Kasumi-1 (cell line): ENCODE results near the gene MARCHF3.

ENCODE experiments used
- DNase-seq, 2 experiments: peaks; one replicate each; lab custom pipeline; 2025; lab: John Stamatoyannopoulos, UW

MARCHF3 gene

DNA sequence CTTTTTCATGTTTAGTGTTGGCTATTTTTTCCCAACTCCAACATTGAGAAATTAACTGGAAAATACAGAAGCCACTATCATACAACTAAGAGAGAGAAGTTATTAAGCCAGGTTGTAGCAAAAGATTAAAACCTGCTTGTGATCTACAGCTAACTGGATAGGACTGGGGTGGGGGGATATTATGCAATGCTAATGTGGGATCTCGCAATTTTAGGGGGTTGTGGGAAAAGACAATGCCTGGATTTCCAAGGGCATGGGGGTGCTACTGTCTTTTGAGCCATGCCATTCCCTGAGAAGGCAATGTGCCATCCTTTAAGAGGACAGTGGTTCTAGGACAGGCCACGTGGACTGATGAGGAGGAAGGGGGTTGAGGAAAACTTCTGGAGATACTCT lies 46.5 kb downstream of the MARCHF3 start:
- no peak for DNase-seq

DNA sequence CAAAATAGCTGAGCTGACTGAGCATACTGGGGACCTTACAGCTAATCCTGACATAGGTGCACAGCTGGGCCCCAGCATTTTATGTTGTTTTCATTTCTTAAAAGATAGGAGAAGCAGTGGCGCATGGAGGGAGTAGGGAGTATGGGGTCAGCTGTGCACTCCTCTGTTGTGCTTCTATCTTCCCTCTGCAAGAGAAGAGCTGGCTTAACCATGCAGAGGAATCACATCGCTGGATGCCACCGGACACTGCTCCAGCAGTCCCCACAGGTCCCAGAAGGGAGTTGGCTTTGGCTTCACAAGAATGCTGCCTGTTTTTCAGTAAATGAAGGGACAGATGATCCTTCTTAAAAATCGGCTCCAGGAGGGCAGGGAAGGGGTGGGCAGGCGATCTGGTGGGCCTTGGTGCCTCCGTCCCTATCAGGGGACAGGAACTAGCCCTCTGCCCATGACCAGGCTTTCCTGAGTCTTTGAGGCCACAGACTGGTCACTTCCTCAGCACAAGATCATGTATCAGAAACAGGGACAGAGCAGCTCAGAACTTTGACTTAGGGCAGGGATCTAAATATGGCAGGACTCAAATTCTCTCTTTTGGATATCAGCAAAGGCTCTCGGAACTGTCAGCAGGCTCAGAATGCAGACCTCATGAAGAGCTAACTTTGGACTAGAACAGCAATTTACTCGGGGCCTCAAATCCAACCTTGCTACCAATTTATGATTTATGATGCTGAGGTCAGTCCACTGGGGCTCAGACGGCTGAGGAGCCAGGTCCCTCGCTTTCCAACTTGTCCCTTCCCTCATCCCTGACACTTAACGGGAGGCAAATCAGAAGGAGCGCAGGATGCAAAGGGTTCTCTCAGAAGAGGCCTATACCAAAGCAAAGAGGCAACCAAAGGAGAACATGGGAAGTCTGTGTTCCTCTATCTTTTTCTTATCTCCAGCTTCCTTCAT lies 47.2 kb downstream of the MARCHF3 start:
- DNase-seq, result no peak

DNA sequence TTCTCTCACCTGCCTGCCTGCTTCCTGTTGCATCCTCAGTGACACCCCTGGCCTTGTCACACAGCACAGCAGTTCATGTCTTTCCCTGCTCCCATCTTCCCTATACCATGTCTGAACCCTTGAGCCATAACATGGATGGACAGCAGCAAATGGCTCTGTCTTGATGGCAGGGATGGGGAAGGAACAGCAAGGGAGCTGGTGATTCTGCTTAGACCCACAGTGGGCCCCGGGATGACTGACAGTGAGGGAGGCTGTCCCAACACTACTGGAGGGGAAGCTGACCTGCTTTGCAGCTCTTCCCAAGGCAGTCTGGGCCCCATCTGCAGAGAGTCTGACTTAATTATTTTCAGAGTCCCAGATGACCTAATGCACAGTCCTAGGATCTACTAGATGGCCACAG lies 48.2 kb downstream of the MARCHF3 start:
- DNase-seq, result no peak

DNA sequence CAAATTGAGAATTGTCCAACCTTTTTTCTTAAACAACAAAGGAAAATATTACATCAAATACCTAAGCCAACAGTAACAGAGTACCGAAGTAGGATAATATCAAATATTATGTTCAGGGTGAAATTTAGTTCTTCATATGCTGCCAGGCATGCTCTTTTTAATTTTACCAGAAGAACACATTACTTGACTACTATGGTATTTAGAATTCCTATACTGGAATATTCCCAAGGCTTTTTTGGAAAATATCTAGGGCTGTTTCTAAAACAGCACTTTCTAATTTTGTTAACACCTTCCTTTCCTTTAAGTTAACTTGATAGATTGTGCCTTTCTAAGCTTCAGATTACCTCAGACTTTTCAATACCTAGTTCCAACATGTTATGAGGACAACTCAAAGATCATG lies 48.7 kb downstream of the MARCHF3 start:
- DNase-seq, result no peak

DNA sequence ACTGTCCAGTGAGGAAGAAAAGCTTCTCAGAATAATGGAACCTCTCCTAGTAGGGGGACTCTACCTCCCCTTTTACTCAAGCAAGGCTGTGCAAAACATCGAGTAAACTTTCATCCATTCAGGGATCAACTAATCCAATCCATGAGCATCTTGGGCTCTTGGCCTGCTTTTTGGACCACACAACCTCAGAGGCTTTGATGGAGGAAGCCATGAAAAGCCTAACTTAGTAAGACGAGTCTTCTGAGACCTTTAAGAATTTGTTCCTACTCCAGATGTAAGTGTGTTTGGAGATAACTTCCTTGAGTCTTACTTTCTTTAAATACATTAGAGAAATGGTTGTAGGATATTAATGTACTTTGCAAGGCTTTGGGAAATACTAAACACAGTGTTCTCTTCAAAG lies 49.1 kb downstream of the MARCHF3 start:
- DNase-seq, result no peak

DNA sequence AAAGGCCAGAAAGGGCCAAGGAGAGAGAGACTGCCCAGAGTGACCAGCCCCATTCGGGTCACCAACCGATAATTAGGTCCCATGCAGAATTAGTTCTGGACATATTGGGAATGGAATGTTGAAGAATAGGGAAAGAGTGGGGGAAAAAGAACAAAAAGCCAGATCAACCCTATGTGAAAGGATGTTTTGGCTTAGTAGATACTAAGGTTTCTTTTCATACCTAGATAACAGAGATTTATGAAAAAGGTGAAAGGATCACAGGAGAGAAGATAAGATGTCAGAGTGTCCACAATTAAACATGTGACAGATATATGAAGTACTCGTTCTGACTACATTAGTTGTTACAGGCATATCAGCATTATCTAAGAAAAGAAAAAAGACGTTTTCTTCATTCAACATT lies 52.1 kb downstream of the MARCHF3 start:
- no peak for DNase-seq

DNA sequence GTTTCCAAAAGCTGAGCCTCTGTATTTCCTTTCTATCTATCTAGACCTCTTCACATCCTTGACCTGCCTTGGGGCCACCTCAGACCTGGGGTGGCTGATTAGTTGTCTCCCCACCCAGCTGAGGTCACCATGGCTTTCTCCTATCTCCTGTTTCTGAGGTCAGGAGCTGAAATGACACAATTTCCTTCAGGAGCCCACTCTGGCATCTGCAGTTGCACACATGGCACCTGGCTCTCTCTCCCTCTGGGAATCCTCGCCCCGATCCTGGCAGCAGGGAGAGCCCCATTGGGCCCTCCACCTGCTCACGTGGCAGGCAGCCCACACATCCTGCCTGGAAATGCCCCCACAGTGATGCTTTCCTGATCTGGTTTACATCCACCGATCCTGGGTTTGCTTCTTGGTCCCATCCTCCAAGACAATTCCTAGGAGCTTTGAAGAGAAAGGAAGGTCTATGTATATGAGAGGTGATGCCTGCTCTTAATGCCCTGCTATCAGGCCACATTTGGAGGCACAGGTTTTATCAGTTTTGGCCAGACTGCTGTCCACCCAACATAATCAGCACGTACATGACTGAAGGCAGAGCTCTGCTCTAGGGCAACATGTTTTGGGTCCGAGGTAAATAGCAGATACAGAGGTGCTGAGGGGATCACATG lies 53.7 kb downstream of the MARCHF3 start:
- no peak for DNase-seq

DNA sequence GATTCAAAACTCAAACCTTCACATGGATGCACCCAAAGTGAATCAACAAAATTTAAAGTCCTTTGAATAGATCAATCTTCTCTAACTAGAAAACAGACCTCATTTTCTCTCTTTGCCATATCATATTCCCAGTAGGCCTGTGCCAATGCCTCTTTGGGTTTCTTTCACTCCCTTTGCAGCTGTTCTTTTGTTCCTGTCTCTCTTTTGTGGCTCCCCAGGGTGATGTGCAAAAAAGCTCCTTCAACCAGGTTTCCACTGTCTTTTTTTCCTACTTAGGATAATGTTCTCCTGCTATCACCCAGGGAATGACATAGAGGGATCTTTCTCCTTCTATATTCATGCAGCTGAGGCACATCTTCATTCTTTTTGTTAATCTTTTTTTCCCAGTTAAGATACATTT lies 54.6 kb downstream of the MARCHF3 start:
- DNase-seq, result no peak

DNA sequence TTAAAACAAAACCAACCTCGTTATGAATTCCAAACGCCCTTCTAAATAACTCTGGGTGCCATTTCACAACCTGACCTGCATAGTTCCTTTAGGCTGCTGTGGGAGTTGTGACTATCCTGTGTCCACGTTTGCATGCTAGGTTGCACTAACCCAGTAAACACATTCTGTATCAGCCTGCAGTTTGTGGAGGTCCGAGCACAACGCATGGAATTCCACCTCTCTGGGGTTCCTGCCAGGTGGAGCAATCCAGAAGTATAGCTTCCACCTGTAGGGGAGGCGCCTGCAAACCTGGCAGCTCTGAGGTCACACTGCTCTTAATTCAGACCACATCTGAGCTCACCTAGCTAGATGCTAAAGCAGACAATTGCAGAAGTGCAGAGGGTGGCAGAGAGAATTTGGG lies 57.2 kb downstream of the MARCHF3 start:
- DNase-seq, result peak; percentile 8 to 26

DNA sequence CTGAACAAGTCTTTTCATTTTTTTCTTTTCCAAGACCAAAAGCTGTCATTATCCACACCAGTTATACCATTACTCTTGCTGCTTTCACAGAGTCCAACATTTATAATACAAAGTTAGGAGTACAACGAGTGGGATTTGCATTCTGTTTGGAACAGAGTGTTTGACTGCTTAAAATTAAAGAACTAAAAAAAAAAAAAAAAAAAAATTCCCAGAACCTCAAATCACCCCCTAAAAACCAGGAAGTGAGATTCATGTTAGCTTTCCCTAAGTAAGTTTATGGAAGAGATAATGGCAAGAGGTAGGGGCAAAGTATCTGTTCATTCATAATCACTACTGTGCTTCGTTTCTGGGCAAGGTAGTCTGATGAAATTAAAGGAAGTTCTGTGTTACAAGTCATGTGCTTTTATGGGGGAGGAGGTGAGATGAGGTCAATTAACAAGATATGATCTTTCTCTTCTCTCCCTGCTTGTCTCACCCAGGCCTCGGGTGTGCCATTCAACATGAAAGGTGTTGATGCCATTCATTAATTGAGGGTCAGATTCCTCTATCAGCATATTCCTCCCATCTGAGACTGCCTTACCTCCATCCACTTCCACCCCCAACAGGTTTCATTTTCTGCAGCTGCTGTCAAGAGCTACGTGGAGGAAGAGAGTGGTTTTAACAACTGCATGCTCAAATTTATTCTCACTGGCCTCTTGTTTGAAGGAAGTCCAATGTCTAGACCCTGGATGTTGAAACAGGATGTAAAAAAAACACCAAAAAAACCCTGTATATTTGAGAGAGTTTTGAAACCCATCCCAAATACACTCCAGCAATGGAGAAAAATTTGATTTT lies 58.1 kb downstream of the MARCHF3 start:
- peak; percentile 86 to 88 for DNase-seq

DNA sequence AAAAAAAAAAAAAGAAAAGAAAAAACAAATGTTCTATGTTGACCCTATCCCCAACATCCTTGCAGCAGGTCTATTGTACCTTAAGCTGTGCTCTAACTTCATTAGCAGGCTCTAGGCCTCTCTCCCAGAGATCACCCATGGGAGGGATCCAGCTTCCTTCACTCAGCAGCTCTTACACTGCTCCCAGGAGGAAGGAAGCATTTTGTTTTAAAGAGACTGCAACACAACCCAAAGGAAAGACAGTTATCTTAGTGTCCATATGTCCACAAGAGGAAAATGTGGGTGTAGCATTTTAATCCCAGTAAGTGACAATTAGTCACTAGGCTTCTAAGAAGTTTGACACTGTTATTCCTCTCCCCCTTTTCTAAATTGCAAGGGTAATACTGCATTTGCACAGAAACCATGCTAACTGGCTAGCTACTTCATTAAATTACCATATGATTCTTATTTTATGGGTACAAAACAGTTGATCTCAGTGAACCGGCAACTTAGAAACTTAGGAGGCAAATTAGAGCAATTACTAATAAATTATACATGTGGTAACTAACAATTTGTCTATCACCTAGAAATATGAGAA lies 58.8 kb downstream of the MARCHF3 start:
- peak; percentile 35 to 65 for DNase-seq

DNA sequence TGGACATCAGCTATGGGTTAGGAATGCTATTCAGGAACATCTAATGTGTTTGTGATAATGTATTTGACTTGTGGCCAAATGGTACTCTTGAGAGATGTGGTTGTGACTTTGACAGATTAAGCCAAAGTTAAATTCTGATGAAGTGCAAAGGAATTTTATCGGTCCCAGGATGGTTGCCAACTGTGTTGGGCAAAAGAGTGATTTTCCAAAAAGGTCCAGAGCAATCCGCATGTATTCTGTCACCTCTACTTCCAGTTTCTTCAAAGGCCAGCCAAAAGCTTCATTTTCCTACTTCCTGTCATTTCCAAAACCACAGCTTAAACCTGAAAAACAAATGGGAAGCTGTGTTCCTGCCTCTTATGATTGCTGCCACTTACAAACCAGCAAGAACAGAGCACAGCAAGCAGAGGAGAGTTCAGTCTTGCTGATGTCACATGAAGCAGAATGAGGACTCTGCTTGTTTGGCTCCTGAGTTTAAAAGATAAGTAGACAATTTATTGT lies 59.8 kb downstream of the MARCHF3 start:
- peak; percentile 19 to 34 for DNase-seq

DNA sequence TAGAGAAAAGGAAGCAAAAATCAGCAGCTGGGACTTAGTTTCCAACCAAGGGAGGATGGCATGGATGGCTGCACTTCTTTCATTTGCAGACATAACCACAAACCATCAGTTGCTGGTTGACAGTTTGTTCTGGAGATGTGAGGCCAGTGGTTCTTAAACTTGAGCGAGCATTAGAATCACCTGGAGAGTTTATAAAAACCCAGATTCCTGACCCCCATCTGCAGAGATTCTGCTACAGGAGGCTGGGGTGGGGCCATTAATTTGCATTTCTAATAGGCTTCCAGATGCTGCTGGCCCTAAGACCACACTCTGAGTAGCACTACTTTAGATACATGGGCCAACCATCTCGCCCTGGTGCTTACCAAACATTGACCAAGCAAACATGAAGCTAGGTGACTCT lies 60.8 kb downstream of the MARCHF3 start:
- peak in 1 of 2 experiments; percentile 28 for DNase-seq

DNA sequence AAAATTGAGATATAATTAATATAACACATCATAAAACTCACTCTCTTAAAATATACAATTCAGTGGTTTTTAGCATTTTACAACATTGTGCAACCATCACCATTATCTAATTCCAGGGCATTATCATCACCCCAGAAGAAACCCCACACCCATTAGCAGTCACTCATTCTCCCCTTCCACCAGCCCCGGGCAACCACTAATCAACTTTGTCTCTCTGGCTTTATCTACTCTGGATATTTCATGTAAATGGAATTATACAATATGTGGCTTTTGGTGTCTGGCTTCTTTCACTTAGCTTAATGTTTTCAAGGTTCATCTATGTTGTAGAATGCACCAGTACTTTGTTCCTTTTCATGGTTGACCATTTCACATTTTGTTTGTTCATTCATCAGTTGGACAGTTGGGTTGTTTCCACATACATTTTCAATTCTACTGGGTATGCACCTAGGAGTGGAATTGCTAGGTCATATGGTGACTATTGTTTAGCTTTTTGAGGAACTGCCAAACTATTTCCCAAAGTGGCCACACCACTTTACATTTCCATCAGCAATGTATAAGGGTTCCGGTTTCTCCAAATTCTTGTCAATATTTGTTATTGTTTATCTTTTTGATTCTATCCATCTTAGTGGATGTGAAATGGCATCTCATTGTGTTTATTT lies 62.4 kb downstream of the MARCHF3 start:
- no peak for DNase-seq

DNA sequence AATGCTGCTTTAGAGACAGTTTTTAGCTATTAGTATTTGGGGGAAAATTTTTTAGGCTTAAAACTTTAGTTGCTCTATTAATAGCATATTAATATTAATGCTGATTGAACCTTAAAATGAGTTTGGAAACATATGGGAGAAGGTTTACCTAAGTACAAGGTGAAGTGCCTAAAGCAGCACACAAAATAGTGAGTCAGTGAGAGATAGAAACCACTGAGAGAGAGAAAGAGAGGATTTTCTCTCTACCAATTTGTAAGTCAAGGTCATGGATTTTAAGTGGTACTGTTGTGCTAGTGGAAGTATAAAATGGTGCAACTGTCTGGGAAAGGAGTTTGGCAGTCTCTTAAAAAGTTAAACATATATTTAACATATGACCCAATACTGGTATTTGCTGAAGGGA lies 64.9 kb downstream of the MARCHF3 start:
- no peak for DNase-seq

DNA sequence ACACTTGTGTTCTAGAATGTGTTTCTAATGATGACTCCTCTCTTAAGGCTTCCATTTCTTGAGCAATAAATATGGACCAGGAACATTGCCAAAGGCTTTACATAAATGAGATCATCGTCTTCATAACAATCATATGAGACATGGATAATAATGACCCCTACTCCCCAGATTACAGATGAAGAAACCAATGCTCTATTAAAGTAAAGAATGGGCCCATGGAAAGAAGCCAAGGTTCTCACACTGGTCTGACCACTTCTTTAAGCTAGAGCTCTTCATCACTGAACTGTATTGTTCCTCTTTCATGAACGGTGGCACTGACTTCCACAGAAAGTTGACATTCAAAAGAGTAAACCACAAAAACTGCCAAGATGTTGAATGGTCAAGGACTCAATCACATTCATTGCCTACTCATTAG lies 65.3 kb downstream of the MARCHF3 start:
- peak; percentile 37 to 58 for DNase-seq

DNA sequence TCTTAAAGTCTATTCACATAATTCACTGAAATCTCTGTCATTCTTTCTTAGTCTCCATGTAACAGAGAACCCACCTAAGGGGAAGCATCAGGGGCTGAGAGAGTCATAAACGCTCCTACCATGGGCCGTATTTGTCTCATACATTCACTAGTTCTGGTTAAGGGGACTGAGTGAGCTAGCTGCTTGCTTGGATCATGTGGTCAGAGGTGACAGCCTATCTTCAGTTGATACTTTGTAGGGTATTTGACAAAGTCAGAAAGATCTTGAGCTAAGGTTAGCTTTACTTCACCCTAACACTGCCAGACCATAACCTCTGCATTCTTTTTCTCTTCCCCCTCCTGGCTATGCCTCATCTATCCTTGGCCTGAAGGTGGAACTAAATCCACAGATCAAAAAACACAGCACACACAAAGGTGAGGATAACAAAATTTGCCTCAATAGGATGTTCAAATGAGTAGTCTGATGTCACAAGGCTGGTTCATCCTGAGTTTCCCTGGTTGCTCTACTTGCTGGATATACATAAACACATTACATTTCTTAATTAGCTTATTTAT lies 66.5 kb downstream of the MARCHF3 start:
- no peak for DNase-seq

DNA sequence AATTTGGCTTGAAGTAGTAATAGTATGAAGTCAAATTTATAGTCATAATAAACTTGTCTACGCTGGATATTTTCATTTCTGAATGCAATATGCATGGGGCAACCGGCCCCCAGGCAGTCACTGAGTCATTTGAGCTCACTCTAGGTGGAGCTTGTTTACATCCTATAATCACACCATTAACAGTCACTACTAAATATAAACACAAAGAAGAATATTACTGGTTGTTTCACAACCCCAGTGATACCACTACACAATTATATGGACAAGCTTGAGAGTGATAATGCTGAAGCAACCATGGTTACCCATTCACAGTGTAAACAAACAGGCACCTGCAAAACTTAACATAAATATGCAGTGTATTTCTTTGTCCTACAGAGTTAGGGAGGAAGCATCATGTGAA lies 68.7 kb downstream of the MARCHF3 start:
- no peak for DNase-seq

DNA sequence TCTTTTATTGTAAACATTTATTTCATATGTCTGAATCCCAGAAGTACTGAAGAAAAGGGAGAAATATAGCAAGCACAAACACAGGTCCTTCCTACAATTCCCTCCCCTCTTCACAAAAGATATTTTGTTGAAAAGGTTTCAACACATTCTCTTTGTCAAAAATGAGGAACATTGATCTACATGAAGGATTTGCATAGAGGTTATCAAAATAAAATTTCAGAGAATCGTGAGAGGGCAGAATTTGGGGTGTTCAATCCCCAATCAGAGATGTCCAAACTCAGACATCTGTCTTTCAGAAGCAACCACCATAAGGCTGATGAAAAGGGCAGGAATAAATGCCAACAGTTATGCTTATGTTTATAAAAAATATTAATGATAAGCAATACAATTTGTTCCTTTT lies 69.2 kb downstream of the MARCHF3 start:
- DNase-seq, result no peak

DNA sequence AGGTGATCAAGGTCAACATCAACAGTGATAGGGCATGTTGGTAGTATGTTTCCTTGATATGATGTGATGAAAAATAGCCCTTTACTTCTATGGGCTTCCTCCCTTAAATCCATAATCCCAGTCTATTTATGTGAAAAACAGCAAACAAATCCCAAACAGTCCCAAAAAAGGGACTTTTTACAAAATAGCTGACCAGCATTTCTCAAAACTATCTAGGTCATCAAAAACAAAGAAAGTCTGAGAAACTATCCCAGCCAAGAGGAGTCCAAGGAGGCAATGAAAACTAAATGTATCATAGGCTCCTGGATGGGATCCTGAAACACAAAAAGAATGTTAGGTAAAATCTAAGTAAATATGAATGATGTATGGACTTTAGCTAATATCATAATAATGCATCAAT lies 71.2 kb downstream of the MARCHF3 start:
- DNase-seq, result no peak

DNA sequence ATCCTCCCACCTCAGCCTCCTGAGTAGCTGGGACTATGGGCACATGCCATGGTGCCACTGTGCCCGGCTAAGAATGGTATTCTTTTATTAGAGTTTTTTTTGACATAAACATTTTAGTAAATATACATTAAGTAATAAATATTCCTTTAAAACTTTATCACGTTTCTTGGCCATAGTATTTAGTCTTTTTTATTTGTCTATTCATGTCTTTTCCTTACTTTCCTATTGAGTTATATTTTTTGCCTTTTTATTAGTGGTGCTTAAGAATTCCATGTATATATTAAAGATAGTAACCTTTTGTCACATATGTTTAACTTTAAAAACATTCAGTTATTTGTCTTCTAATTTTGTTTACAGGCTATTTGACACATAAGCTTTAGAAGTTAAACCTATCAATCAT lies 73.4 kb downstream of the MARCHF3 start:
- no peak for DNase-seq
